GM23248 (cell line): ENCODE data around the gene NR1D2. TPM values are rescaled to one million over a fixed set of nuclear protein-coding genes. Genes with fewer than 3 reads are reported as not detected.

Experiments used
- DNase-seq: peaks from one replicate; pipeline ENCODE4 v3.0.0-alpha.2; 2015
- H2AFZ ChIP-seq: fragments of 200-600 bp; sonication (generic); 2 replicates; pipeline ENCODE4 v1.6.1; 2016; ENCODE audit warnings: antibody characterized with exemption
- H3F3A ChIP-seq: fragments of 200-600 bp; sonication (generic); 2 replicates; pipeline ENCODE4 v1.6.1; 2016; ENCODE audit warnings: mild to moderate bottlenecking, antibody characterized with exemption, mixed run types; ENCODE audit not compliant: insufficient read depth
- H3K27ac ChIP-seq: fragments of 200-600 bp; sonication (generic); 2 replicates; pipeline ENCODE4 v1.5.1; 2016; ENCODE audit warnings: mild to moderate bottlenecking
- H3K27me3 ChIP-seq: fragments of 200-600 bp; sonication (generic); replicated peaks from 2 replicates; pipeline ENCODE4 v1.6.1; 2016; ENCODE audit warnings: mild to moderate bottlenecking; ENCODE audit not compliant: insufficient read depth
- H3K36me3 ChIP-seq: fragments of 200-600 bp; sonication (generic); 2 replicates; pipeline ENCODE4 v1.6.1; 2016; ENCODE audit warnings: low read depth, mild to moderate bottlenecking
- H3K4me1 ChIP-seq: fragments of 200-600 bp; sonication (generic); 2 replicates; pipeline ENCODE4 v1.6.1; 2016; ENCODE audit warnings: mild to moderate bottlenecking; ENCODE audit not compliant: insufficient read depth
- H3K4me2 ChIP-seq: fragments of 200-600 bp; sonication (generic); one replicate; pipeline ENCODE4 v1.6.1; 2016; ENCODE audit warnings: mild to moderate bottlenecking; ENCODE audit not compliant: unreplicated experiment
- H3K4me3 ChIP-seq: fragments of 200-600 bp; sonication (generic); 2 replicates; pipeline ENCODE4 v1.5.1; 2016; ENCODE audit warnings: mild to moderate bottlenecking
- H3K79me2 ChIP-seq: fragments of 200-600 bp; sonication (generic); 2 replicates; pipeline ENCODE4 v1.6.1; 2016; ENCODE audit warnings: mild to moderate bottlenecking; ENCODE audit not compliant: insufficient read depth
- H3K9ac ChIP-seq: fragments of 200-600 bp; sonication (generic); 2 replicates; pipeline ENCODE4 v1.6.1; 2016; ENCODE audit warnings: mild to moderate bottlenecking
- H3K9me2 ChIP-seq: fragments of 200-600 bp; sonication (generic); 2 replicates; pipeline ENCODE4 v1.6.1; 2016; ENCODE audit warnings: mixed run types, mild to moderate bottlenecking, moderate library complexity; ENCODE audit not compliant: insufficient read depth
- H3K9me3 ChIP-seq: fragments of 200-600 bp; sonication (generic); one replicate; pipeline ENCODE4 v1.6.1; 2017; ENCODE audit warnings: low read depth
- H4K20me1 ChIP-seq: fragments of 200-600 bp; sonication (generic); 2 replicates; pipeline ENCODE4 v1.6.0; 2016; ENCODE audit not compliant: insufficient read depth
- EZH2 ChIP-seq: fragments of 200-600 bp; sonication (generic); IDR thresholded peaks from 2 replicates; pipeline ENCODE4 v1.6.1; 2018; ENCODE audit warnings: antibody characterized with exemption, mild to moderate bottlenecking; ENCODE audit not compliant: insufficient read depth, poor library complexity, severe bottlenecking
- EZH2phosphoT487 ChIP-seq: fragments of 200-600 bp; sonication (generic); IDR thresholded peaks from 2 replicates; pipeline ENCODE4 v1.6.1; 2018; ENCODE audit warnings: antibody characterized with exemption, moderate library complexity, mild to moderate bottlenecking, low read depth; ENCODE audit not compliant: insufficient read depth
- WGBS, 2 experiments: methylation state at CpG; one replicate each; pipeline ENCODE4 v1.1.6; 2015 to 2017; ENCODE audit warnings: low lambda C conversion rate in 2 of 2, low coverage in 1 of 2; ENCODE audit errors: missing lambda C conversion rate in 2 of 2; 5-methylcytosine and 5-hydroxymethylcytosine counted together
- in situ Hi-C: fragments of 300-500 bp; cut with MboI; formaldehyde crosslinking; loops from 2 replicates; pipeline ENCODE4 v1.15.0; 2020
- polyA plus RNA-seq: library from polyadenylated mRNA; unstranded; fragments of >200 nt; fragmentation: Nextera tagmentation; extraction: Ambion mirVana; gene quantifications from 2 replicates; pipeline ENCODE4 v1.2.1, GENCODE V29; 2016
- total RNA-seq: library from RNA; depleted of rRNA; stranded (reverse); fragments of >200 nt; shearing (Covaris generic); gene quantifications from 2 replicates; pipeline ENCODE4 v1.2.3, GENCODE V29; 2014

The NR1D2 gene
- total and polyA plus RNA-seq, 2 experiments from 2014 or later = 7.8 to 13.0 TPM

DNA sequence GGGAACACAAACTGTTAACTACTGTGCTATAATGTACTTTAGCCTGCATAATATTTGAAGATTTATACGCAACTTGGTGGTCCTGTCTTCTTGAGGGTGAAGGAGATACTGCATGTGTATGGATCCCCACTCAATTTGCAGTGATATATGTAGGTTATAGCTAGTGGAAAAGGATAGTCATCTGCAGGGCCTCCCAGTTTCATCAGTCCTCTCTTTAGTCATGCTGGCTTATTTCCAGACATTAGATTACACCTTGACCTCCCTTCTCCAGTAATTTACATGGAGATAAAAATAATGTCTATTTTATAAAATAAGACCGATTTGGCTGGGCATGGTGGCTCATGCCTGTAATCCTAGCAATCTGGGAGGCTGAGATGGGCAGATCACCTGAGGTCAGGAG, 3.7 kb downstream of the NR1D2 start:
- TF ChIP-seq EZH2phosphoT487 (no peak), EZH2 (no peak)
- peaks cover 66% of the 10 kb centered on the region for H3K79me2 ChIP-seq
- peak; percentile 70 for DNase-seq
- no peaks in the 10 kb centered on the region for H3K27me3 ChIP-seq
- H3K27ac ChIP-seq = no peak overlapping the region
- H3K9ac ChIP-seq = no peak overlapping the region
- WGBS, 2 experiments = 88 to 94% methylated on average over 2 of the region's 2 CpGs
- no peak overlapping the region for H3K4me2 ChIP-seq
- H3K9me3 ChIP-seq = no peaks in the 10 kb centered on the region
- no peak overlapping the region for H3K4me3 ChIP-seq
- H3K36me3 ChIP-seq = no peaks in the 10 kb centered on the region
- peaks cover 27% of the 10 kb centered on the region for H3K4me1 ChIP-seq
- in situ Hi-C loops = no loop called here
- peaks cover 22% of the 10 kb centered on the region for H3F3A ChIP-seq
- H2AFZ ChIP-seq = no peak overlapping the region
- peaks cover 16% of the 10 kb centered on the region for H4K20me1 ChIP-seq
- H3K9me2 ChIP-seq = no peaks in the 10 kb centered on the region

DNA sequence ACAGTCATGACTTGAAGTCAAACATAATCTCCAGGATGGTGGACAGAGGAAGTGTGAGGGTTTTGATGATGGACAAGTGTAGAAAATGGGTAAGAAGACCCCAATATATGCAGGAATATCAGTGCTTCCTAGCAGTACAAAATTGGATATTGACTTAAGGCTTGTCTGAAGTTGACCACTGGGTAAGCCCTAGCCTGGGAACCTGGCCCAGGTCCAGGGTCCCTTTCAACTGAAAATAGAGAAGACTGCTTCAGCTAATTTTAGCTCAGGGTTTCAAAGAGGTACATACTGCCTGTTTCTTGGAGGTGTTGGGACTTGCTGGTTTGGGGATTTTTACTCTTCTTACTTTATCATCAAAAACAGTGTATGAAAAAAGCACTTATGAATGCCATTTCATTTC, 4.7 kb downstream of the NR1D2 start:
- H4K20me1 ChIP-seq = peaks cover 24% of the 10 kb centered on the region
- no peak overlapping the region for H2AFZ ChIP-seq
- no peaks in the 10 kb centered on the region for H3K27me3 ChIP-seq
- H3K9me2 ChIP-seq = no peaks in the 10 kb centered on the region
- no peak overlapping the region for H3K9ac ChIP-seq
- peaks cover 22% of the 10 kb centered on the region for H3F3A ChIP-seq
- H3K27ac ChIP-seq = no peak overlapping the region
- no peak overlapping the region for H3K4me2 ChIP-seq
- TF ChIP-seq EZH2 = no peak
- TF ChIP-seq EZH2phosphoT487 = no peak
- no peaks in the 10 kb centered on the region for H3K36me3 ChIP-seq
- peaks cover 27% of the 10 kb centered on the region for H3K4me1 ChIP-seq
- in situ Hi-C loops = no loop called here
- no peak overlapping the region for H3K4me3 ChIP-seq
- H3K9me3 ChIP-seq = no peaks in the 10 kb centered on the region
- DNase-seq = no peak
- peaks cover 77% of the 10 kb centered on the region for H3K79me2 ChIP-seq

- in situ Hi-C loops = no loop called here
- H3K4me2 ChIP-seq = no peak overlapping the region
- H3K36me3 ChIP-seq = no peaks in the 10 kb centered on the region
- TF ChIP-seq EZH2 (no peak), EZH2phosphoT487 (no peak)
- no peaks in the 10 kb centered on the region for H3K27me3 ChIP-seq
- H2AFZ ChIP-seq = no peak overlapping the region
- H3K4me3 ChIP-seq = peak overlapping the region; percentile 15; the same call in 1 of the 2 replicates
- no peaks in the 10 kb centered on the region for H3K9me3 ChIP-seq
- H3K9ac ChIP-seq = no peak overlapping the region
- peaks cover 82% of the 10 kb centered on the region for H3K79me2 ChIP-seq
- peaks cover 27% of the 10 kb centered on the region for H3K4me1 ChIP-seq
- H4K20me1 ChIP-seq = peaks cover 29% of the 10 kb centered on the region
- no peaks in the 10 kb centered on the region for H3K9me2 ChIP-seq
- DNase-seq = no peak
- no peak overlapping the region for H3K27ac ChIP-seq
- H3F3A ChIP-seq = peaks cover 22% of the 10 kb centered on the region
Observed at GRCh38 chr3:23950293-23950692, 5.2 kb downstream of the NR1D2 start.

GRCh38 chr3:23952646-23953045, 7.6 kb downstream of the NR1D2 start:
- peaks cover 36% of the 10 kb centered on the region for H4K20me1 ChIP-seq
- H3K9me3 ChIP-seq = no peaks in the 10 kb centered on the region
- no peak overlapping the region for H3K27ac ChIP-seq
- peaks cover 15% of the 10 kb centered on the region for H3K4me1 ChIP-seq
- no peak overlapping the region for H3K4me2 ChIP-seq
- peaks cover 95% of the 10 kb centered on the region for H3K79me2 ChIP-seq
- WGBS, 2 experiments = 71 to 73% methylated on average over 4 of the region's 4 CpGs
- H3K9me2 ChIP-seq = no peaks in the 10 kb centered on the region
- no peak overlapping the region for H3K9ac ChIP-seq
- 0 out of 2 replicates have a peak, but pooled peaks cover 11% of the 10 kb centered on the region for H3F3A ChIP-seq
- TF ChIP-seq EZH2phosphoT487 (no peak), EZH2 (no peak)
- H3K27me3 ChIP-seq = no peaks in the 10 kb centered on the region
- no peak for DNase-seq
- no peak overlapping the region for H3K4me3 ChIP-seq
- in situ Hi-C loops = no loop called here
- no peak overlapping the region for H2AFZ ChIP-seq
- peaks cover 13% of the 10 kb centered on the region; the same call in 1 of the 2 replicates for H3K36me3 ChIP-seq

- no peaks in the 10 kb centered on the region for H3K9me2 ChIP-seq
- H3K27ac ChIP-seq = no peak overlapping the region
- H3K4me3 ChIP-seq = no peak overlapping the region
- H3K79me2 ChIP-seq = peaks cover 96% of the 10 kb centered on the region
- H3F3A ChIP-seq = peaks cover 8% of the 10 kb centered on the region; the same call in 1 of the 2 replicates
- no peak for DNase-seq
- H3K4me1 ChIP-seq = peaks cover 7% of the 10 kb centered on the region; the same call in 1 of the 2 replicates
- no peak overlapping the region for H3K9ac ChIP-seq
- WGBS, 2 experiments = 59 to 65% methylated on average over 1 of the region's 1 CpG
- no peak overlapping the region for H2AFZ ChIP-seq
- no peak for TF ChIP-seq EZH2phosphoT487
- TF ChIP-seq EZH2 = no peak
- in situ Hi-C loops = no loop called here
- H3K27me3 ChIP-seq = no peaks in the 10 kb centered on the region
- peaks cover 36% of the 10 kb centered on the region for H4K20me1 ChIP-seq
- H3K36me3 ChIP-seq = peaks cover 13% of the 10 kb centered on the region; the same call in 1 of the 2 replicates
- H3K4me2 ChIP-seq = no peak overlapping the region
- H3K9me3 ChIP-seq = no peaks in the 10 kb centered on the region
Observed at GRCh38 chr3:23953523-23953922, 8.4 kb downstream of the NR1D2 start.
